ENCODE results near the gene COL4A2.
"Not testable (repeated sequence)": the region's sequence is repeated elsewhere in the genome, so short reads cannot be mapped to it uniquely, and the experiment has no call there.

COL4A2 gene

DNA sequence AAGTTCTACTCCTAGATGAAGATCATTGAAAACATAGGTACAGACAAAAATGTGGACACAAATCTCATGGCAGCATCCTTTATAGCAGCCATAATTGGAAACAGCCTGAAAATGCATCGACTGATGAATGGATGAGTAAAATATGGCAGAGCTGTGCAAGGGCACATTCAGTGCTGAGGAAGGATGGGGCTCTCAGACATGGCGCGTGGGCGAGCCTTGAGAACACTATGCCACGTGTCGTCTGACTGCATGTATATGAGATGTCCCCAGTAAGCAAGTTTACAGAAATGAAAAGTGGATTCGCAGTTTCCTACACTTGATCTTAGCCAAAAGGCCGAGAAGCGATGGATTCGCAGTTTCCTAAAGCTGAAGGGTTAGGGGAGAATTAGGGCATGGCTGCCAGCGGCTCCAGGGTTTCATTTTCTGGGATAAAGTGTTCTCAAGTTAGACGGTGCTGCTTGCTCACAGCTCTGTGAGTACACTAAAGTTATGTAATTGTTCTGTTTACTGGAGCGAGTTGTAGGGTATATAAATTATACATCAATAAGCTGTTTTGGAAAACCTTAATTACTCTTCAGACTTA, 176.4 kb downstream of the COL4A2 start:
- no peak for DNase-seq

DNA sequence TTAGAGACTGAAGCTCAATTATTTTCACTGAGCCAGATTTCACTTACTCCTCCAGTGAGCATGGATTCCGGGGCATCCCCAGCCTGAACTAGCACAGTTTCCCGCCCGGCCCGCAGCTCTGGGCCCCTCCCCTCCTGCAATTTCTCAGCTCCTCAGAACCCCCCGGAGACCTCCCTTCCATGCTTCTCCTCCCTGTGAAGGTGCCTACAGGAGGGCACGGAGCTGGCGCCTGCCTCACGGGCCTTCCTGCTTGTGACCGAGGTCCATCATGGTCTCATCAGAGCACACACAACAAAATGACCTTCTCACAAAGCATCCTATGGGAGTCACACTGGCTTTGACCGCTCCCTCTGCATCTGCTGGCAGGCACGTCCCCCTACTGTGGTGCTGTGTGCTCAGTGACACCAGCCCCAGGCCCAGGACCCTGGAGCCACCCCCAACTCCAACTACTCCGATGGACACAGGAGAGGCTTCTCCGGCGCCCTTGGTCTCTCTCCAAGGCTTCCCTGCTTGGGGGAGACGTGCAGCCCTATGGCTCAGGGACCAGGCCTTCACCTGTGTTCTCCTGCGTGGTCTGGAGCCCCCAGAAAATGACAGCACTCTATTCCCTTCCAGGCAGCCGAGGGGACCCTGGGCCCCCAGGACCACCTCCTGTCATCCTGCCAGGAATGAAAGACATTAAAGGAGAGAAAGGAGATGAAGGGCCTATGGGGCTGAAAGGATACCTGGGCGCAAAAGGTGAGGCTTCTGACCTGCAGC, 177.4 kb downstream of the COL4A2 start:
- no peak for DNase-seq

DNA sequence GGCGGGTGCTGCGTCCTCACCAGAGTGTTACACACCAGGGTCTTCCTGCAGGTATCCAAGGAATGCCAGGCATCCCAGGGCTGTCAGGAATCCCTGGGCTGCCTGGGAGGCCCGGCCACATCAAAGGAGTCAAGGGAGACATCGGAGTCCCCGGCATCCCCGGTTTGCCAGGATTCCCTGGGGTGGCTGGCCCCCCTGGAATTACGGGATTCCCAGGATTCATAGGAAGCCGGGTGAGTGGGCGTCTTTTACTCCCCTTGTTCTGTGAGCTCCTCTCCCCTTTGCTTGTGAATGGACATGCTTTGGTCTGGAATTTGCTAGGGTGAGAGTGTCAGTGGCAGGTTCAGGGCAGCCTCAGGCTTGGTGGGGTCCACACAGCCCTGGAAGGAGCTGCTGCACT, 178.5 kb downstream of the COL4A2 start:
- DNase-seq: no peak

DNA sequence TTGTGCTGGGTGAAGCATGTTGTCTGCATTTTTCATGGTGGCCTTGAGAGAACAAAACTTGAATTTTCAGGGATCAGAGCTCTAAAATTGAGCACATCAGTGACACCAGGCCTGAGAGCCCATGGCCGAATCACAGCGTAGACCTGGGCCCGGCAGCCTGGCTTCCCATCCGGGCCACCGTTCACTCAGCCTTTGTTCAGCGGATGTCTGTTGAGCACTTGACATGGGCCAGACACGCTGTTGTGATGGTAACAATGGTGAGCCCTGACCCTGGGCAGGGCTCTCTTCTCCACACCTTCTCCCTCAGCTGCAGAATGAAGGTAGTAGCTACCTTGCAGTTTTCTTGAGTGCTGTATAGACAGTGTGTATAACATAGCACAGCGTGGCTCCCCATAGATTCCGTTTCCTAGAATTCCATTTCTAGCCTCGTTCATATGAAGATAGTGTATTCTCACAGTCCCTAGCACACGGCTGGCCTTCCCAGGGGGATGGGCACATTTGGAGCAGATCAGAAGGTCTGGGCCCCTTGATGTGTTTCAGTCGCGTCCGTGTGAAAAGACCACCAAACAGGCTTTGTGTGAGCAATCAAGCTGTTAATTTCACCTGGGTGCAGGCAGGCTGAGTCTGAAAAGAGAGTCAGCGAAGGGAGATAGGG, 179.1 kb downstream of the COL4A2 start:
- no peak for DNase-seq

DNA sequence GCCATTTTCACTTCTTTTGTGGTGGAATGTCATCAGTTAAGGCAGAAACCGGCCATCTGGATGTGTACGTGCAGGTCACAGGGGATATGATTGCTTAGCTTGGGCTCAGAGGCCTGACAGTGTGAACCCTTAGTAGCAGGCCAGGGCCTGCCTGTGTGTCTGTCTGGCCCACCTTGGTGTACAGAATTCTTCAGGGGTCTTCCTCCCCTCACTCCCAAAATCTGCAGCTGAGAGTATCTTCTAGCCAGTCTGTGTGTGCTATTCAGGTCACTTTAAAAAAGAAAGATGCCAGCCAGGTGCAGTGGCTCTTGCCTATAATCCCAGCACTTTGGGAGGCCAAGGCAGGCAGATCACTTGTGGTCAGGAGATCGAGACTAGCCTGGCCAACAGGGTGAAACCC, 179.8 kb downstream of the COL4A2 start:
- not testable (repeated sequence) for DNase-seq

DNA sequence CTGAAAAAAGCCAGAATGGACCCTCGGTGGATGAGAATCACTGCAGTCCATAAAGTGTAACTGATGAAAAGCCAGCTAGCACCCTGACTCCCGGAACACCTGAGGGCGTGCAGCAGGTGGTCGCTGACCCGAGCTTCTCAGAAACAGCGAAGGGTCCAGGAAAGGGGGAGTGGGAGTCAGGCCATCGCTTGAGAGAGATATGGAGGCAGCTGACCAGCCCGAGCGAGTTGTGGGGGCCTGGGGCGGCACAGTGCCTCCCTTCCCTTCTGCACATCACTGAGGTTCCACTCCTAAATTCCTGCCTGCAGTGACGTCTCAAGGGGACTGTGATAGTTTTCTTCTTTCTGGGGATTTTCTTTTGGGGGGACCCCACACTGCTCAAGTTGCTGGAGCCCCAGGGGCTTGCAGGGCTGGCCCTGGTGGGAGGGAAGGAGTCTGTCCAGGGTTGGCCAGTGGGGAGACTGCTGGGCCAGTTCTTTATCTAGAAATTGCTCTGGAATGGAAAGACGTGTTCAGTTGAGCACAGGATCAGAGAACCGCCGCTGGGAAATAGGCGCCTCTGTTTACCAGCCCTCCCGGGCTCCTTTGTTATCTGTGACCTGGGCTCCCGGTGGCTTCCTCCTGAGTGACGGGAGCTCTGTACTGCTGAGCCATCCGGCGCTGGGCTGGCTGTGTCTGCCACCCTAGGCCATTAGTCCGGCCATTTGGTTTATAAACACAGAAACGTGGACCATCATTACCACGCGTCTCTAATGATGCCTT, 183.1 kb downstream of the COL4A2 start:
- no peak for DNase-seq

DNA sequence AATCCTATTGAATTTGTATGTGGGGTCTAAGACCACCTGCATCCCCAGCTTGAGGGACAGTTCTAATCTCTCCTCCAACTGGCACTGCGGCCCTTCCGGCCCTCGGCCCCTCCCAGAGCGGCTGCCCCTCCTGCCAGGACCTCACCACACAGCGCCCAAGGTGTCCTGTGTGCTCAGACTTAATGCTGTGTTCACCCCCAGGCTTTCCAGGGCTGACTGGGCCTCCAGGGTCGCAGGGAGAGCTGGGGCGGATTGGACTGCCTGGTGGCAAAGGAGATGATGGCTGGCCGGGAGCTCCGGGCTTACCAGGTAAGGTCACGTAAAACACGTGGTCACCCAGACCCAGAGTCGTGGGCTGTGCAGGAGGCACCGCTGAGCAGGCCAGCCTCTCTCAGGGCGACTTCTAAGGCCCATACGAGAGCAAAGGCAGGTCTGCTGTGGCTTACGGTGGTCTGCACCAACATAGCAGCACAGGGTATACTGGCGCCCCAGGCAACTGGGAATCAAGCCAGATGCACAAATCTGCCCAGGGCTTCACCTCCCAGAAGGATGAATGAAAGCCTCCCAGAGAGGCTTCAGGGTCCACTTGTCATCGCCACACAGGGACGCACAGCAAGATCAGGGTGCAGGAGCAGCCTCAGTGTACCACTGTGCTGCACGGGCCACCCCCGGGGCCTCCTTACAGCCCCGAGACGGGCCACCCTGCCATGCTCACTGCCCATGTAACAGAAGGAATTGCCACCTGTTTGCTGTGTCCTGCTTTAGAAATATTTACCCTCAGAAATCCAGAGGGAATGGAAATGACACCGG, 185.0 kb downstream of the COL4A2 start:
- no peak for DNase-seq

DNA sequence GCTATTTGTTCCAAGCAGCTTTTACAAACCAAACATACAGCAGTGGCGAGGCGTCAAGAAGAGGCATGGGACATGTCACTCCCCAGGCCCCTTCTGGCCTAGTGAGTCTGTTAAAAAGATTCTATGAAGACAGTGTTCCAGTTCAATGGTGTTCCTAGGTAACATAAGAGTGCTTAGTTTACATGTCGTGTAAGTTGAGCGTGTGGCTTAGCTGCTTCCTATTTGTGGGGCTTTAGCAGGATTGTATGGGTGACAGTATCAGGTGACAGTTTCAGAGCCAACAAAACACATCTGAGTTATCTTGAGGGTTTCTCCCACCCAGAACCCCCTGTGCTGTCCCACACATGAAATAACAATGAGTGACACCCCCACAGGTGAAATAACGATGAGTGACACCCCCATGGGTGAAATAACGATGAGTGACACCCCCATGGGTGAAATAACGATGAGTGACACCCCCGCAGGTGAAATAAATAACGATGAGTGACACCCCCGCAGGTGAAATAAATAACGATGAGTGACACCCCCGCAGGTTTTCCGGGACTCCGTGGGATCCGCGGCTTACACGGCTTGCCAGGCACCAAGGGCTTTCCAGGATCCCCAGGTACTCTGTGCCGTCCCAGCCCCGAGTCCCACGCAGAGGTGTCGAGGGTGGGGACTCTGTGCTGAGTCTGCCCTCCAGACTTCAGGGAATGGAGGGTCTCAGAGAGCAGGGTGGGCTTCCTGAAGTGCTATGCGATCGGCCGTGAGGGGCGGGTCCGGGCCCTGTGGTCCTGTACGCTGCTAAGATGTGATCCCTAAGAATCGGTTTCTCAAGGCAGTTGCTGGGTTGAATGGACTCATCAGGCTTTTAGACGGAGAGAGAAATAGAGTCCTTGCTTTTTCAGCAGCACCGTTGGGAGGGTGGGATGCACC, 185.9 kb downstream of the COL4A2 start:
- DNase-seq: no peak

DNA sequence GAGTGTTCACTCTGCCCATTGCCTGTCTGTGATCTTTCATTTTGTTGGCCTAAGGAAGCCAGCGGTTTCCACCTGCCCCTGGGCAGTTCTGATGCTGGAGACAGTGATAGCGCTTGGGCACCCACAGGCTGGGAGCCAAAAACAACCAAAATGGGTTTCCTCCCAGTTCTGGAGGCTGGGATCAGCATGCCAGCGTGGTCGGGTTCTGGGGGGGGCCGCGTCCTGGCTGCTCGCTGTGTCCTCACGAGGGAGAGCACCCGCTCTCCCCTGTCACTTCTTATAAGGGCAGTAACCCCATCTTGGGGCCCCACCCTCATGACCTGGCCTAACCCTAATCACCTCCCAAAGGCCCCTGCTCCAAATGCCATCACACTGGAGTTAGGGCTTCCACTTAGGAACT, 186.5 kb downstream of the COL4A2 start:
- no peak for DNase-seq

DNA sequence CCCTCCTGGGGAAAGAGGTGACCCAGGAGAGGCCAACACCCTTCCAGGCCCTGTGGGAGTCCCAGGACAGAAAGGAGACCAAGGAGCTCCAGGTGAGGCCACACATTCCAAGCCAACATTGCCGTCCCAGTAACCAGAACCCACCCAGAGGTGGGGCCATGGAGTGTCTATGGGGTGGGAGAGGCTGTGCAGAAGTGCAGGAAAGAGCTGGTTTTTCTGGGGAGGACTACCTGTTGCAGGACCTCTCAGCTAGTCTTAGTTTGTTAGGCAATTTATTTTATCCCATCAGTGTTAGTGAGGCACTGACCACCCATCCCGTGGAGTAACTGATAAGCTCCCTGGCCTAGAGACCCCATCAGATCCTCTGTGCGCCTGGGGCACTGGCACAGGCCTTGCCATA, 188.3 kb downstream of the COL4A2 start:
- DNase-seq: no peak

DNA sequence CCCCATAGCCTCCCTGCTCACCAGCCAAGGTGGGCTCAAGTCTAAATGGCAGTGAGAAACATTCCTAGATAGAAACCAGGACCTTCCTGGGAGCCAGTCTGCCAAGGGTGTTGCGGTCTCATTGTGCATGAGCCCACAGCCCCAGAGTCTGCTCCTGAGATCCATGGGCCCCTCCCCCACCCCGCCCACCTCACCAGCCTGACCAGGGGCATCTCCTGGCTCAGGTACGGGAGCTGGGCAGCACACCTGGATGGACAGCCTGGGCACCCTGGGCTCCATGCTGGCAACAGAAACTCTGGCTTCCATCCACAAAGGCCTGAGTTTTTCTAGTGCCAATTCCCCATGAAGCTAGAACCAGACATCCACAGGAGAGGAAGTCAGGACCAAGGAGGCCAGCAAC, 188.8 kb downstream of the COL4A2 start:
- no peak for DNase-seq

DNA sequence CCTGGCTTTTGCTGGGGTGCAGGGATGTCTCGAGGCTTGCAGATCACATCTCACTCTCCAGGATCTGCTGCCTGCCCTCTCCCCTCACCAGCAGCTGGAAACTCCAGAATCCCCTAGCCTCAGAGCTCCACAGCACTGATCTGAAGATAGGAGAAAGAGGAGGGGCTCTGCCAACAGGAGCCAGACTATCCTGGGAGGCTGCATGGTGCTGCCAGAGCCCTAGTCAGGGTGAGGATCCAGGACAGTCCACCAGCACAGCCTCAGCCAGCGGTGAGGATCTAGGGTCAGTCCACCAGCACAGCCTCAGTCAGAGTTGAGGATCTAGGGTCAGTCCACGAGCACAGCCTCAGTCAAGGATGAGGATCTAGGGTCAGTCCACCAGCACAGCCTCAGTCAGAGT, 189.2 kb downstream of the COL4A2 start:
- DNase-seq: no peak

DNA sequence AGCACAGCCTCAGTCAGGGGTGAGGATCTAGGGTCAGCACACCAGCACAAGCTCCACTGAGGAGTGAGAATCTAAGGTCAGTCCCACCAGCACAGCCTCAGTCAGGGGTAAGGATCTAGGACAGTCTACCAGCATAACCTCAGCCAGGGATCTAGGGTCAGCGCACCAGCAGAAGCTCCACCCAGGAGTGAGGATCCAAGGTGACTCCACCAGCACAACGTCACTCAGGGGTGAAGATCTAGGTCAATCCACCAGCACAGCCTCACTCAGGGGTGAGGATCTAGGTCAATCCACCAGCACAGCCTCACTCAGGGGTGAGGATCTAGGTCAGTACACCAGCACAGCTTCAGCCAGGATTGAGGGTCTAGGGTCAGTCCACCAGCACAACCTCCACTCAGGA, 189.9 kb downstream of the COL4A2 start:
- no peak for DNase-seq

DNA sequence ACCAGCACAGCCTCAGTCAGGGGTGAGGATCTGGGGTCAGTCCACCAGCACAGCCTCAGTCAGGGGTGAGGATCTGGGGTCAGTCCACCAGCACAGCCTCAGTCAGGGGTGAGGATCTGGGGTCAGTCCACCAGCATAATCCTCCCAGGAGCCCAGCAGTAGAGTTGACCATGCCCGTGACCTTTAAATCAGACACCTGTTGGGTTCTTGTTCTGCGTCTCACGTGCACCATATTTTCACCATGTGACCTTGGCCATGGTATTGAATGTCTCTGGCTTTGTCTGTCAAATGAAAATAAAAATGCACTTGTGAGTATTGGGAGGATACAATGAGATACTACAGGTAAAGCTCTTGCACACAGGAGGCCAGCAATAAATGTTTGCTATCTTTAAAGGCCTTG, 190.8 kb downstream of the COL4A2 start:
- not testable (repeated sequence) for DNase-seq

DNA sequence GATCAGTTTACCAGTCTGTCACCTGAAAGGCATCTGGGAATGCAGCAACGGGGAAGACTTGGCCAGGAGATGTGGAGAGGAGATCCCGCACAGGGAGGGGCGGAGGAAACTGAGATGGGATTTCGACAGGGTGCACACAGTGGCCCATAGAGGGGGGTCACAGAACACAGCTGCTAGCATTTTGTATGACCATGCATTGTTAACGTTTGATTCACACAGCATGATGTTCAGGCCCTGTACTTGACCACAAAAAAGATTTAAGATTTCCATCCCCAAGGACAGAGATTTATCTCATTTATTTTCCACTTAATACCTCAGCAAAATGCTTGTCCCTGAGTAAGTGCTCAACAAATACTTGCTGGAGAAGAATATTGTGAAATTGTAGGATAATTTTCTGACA, 191.2 kb downstream of the COL4A2 start:
- no peak for DNase-seq

DNA sequence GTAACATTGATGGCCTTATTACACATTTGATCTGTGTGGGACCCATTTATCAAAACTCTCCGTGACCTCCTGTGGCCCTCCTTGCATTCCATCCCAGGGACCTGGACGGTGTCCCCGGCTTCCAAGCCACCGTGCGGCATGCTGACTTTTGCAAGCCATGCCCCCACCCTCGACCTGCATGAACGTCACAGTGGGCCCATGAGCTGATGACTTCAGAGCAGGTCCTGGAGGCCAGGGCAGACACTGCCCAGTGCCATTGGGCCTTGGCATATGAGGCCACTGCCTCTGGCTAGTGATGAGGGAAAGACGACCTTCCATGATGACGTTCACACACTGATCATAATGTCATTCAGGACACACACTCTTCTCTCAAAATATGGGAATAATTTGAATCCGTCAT, 191.7 kb downstream of the COL4A2 start:
- DNase-seq: no peak

DNA sequence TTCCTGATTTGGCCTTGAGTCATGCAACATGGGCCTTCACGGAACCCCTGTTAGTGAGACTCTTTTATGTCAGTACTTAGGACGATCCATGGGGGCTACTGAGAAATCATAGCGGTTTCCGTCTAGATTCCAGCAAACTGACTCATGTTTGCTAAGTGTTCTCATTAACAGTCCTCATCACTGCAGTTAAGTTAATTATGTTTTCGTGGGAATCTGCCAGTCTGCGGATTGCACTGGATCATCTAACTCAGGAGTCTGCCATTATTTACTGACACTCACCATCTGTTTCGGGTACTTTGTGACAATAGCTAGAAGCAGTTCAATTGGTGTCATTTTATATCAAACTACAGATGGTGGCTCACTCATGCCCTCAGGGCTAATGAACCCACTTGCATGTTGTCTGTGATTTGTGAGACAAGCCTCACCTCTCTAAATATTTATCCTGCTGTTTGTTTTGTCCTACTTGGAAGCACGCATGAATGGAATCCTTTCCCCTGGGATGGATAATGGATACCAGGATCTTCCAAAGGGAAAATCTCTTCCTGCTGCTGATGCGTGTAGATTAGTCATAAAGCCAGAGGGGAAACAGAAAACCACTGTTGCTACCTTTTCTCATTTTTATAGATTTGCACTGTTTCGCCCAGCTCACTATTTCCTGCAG, 192.7 kb downstream of the COL4A2 start:
- no peak for DNase-seq

DNA sequence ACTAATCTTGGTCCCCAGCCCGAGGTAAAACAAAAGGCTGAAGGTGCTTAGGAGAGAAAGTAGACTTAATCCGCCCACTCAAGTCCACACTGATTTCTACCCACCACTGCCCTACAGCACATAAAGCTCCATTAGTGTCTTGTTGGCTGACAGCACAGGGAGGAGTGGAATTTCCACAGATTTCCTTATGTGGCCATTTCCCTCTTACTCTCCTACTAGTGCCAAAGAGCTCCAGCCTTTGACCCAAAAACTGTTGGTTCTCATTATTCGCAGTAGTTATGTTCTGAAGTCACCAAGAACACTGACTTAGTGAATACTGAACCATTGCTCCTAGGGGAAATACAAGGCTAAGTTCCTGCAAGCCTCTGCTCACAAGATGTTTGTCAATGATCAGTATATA, 193.3 kb downstream of the COL4A2 start:
- no peak for DNase-seq

DNA sequence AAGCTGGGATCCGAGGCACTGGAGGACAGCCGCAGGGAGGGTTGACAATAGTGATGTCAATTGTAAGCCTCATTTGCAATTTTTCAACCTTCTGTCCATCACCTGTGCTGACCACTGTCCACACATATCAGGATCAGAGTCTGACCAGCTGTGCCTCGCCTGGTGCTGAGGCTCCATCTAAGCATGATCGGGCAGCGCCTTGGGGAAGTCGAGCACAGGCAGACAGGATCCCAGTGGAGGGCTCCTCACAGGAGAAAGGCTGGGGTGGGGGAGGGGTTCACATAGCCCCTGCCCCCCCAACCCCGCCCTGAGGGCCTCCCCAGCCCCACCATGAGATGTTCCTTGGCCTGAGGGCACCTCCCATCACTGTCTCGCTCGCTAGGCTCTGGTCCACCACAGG, 194.1 kb downstream of the COL4A2 start:
- no peak for DNase-seq

DNA sequence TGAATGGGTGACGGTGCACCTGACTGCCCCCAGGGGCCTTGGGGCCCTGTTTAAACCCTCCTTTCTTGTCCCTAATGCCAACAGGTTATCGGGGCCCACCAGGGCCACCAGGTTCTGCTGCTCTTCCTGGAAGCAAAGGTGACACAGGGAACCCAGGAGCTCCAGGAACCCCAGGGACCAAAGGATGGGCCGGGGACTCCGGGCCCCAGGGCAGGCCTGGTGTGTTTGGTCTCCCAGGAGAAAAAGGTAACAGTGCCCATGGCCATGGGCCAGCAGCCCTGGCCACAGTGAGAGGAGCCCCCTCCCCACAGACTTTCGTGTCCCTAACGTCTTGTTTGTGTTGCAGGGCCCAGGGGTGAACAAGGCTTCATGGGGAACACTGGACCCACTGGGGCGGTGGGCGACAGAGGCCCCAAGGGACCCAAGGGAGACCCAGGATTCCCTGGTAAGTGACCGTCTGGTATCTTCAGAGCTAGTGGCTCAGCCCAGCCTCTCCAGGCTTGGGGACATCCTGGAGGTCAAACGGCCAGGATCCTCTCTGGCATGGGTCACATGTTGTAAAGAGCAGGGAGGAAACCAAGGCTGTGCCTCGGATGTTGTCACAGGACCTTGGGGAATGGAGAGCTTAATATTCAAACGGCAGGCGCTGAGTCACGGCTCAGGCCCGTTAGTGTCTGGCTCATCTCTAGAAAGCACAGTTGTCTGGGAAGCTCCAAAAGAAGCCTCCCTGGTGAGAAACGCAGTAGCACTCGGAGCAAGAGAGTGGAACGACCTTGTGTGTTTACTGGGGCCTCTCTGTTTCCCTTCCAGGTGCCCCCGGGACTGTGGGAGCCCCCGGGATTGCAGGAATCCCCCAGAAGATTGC, 196.2 kb downstream of the COL4A2 start:
- DNase-seq: no peak
